Mucosa of descending colon (tissue), 3 donors: Measurements from ENCODE around the gene CIAO3. TPM values are rescaled to one million over a fixed set of nuclear protein-coding genes. Genes with fewer than 3 reads are reported as not detected.

Experiments
- ATAC-seq: fragments of 200-7000 bp; cut with Tn5 transposase; one replicate; pipeline ENCODE4 v1.9.1; 2020; ENCODE audit warnings: mild to moderate bottlenecking, moderate library complexity
- DNase-seq, 3 donors: peaks; one replicate each; pipeline ENCODE4 v3.0.0-alpha.2; 2020
- H3K36me3 ChIP-seq: fragments of 200-600 bp; one replicate; pipeline ENCODE4 v1.8.0; 2021; ENCODE audit warnings: low read depth, mild to moderate bottlenecking
- H3K4me1 ChIP-seq: fragments of 200-600 bp; one replicate; pipeline ENCODE4 v1.8.0; 2021; ENCODE audit warnings: low read depth, mild to moderate bottlenecking
- H3K4me3 ChIP-seq: fragments of 200-600 bp; one replicate; pipeline ENCODE4 v1.8.0; 2021; ENCODE audit warnings: mild to moderate bottlenecking
- H3K9me3 ChIP-seq: fragments of 200-600 bp; one replicate; pipeline ENCODE4 v1.8.0; 2021; ENCODE audit warnings: mild to moderate bottlenecking
- CTCF ChIP-seq: fragments of 200-600 bp; IDR thresholded peaks from one replicate; pipeline ENCODE4 v1.8.0; 2022; ENCODE audit warnings: antibody characterized with exemption, mild to moderate bottlenecking
- intact Hi-C, 2 donors: fragments of 100-400 bp; cut with DNase I in 1 of 2; cut with micrococcal nuclease in 1 of 2; formaldehyde crosslinking; loops; one replicate each; pipeline versions ENCODE4 v1.11.0 to v1.11.1; 2022; cut with DNase I, micrococcal nuclease
- total RNA-seq, 3 donors: library from RNA; stranded (reverse); fragmentation: NEBNext Ultra II Directional in 2 of 3; extraction: Animal tissue kit (Norgen Biotek cat#: 25700) in 2 of 3; gene quantifications; one replicate each; pipeline versions ENCODE4 v1.2.1 to v1.2.4, GENCODE V29; 2021 to 2023
- donor health status: DM: no; HTN: no; CAD: no; lungs with moderate emphysema.
- donor health status: DM: no; HTN: no; CAD: no.
- donor health status: DM: no; HTN: yes; CAD: no.

Gene CIAO3
- total RNA-seq, 3 donors from 2014 or later = 37.7 to 48.7 (median 47.6) TPM

DNA sequence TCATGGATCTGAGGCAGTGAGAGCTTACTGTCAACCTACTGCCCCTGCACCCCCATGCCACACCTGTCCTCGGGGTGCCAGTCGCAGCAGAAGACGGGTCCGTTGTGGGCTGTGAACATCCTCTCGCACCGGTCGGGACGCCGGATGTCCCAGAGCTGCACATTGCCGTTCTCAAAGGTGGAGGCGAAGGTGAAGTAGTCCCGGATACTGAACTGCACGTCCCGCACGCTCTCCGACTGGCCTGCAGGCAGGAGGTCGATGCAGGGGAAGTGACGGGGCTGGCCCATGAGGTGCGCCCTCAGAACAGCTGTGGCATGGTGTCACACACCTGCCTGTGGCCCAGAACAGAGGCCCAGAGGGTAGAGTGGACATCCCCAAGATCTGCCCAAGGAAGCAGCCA lies 53.3 kb downstream of the CIAO3 start:
- intact Hi-C loops = no loop called here
- no peaks in the 10 kb centered on the region for H3K36me3 ChIP-seq
- H3K4me1 ChIP-seq = peaks cover 36% of the 10 kb centered on the region
- no peak overlapping the region for H3K4me3 ChIP-seq
- ATAC-seq = no peak
- no peak for TF ChIP-seq CTCF
- no peak for DNase-seq
- H3K9me3 ChIP-seq = no peaks in the 10 kb centered on the region

DNA sequence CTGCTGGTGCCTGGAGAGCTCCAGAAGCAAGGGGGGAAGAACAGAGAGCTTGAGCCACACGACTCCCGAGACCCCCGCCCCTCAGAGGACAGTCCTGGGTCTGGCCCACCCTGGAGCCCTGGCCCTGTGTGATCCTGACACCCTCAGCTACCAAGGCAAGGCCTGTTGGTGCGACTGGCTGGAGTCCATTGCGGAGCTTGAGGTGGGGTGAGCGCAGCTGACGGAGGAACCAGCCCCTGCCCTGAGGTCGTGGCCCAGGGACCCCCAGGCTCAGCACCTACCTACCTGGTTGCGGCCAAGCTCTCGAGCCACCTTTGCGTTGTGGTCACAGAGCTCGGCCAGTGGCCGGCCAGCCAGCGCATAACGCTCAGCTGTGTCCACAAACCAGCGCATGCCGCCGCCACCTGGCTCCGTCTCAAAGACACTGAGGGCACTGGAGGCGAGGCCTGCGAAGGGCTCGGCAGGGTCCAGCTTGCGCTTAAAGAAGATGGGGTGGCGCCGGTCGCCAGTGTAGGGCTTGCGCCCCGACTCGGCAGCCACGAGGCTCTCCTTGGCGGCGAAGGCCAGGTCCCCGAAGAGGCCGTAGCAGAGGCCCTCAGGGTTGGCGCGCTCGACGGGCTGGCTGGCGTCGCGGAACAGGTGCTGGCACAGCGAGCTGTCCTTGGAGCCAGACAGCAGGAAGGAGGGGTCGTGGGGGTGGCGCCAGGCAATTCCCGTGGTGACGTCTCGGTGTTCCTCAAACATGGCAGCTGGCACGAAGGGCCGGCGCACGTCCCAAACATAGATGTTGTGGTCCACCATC lies 54.1 kb downstream of the CIAO3 start:
- TF ChIP-seq CTCF = no peak
- no peak for DNase-seq
- Histone ChIP-seq H3K36me3 (peaks cover 5% of the 10 kb centered on the region), H3K9me3 (no peaks in the 10 kb centered on the region), H3K4me3 (no peak overlapping the region), H3K4me1 (peaks cover 44% of the 10 kb centered on the region)
- intact Hi-C loops = no loop called here
- ATAC-seq = no peak

DNA sequence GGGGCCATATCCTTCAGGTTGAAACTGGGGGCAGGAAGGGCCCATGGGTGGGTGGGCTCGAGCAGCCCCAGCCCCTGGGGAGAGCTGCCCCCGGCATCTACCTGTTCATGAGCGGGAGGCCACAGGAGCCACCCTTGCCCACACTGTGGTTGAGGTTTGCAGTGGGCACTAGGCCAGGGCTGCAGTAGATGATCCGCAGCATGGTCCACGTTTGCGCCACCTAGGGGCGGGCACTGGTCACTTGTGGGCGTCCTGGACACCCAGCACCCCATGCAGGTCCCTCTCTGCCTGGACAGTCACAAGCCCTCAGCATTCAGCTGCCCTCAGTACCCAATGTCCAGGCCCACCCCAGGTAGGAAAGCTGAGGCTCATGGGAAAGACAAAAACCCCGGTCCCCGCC lies 54.8 kb downstream of the CIAO3 start:
- DNase-seq (peak in 2 of 3 donors; percentile 78), ATAC-seq (peak; percentile 7)
- peaks cover 51% of the 10 kb centered on the region for H3K4me1 ChIP-seq
- intact Hi-C loops = no loop called here
- H3K9me3 ChIP-seq = no peaks in the 10 kb centered on the region
- H3K36me3 ChIP-seq = peaks cover 5% of the 10 kb centered on the region
- no peak overlapping the region for H3K4me3 ChIP-seq
- TF ChIP-seq CTCF = peak; percentile 23

GRCh38 chr16:684961-685696 lies 55.7 kb downstream of the CIAO3 start:
- Histone ChIP-seq H3K36me3 (peaks cover 5% of the 10 kb centered on the region), H3K4me1 (peaks cover 53% of the 10 kb centered on the region), H3K4me3 (no peak overlapping the region), H3K9me3 (no peaks in the 10 kb centered on the region)
- ATAC-seq (no peak), DNase-seq (peak; percentile 49 to 79 (median 62))
- intact Hi-C loops = no loop called here
- TF ChIP-seq CTCF = no peak

DNA sequence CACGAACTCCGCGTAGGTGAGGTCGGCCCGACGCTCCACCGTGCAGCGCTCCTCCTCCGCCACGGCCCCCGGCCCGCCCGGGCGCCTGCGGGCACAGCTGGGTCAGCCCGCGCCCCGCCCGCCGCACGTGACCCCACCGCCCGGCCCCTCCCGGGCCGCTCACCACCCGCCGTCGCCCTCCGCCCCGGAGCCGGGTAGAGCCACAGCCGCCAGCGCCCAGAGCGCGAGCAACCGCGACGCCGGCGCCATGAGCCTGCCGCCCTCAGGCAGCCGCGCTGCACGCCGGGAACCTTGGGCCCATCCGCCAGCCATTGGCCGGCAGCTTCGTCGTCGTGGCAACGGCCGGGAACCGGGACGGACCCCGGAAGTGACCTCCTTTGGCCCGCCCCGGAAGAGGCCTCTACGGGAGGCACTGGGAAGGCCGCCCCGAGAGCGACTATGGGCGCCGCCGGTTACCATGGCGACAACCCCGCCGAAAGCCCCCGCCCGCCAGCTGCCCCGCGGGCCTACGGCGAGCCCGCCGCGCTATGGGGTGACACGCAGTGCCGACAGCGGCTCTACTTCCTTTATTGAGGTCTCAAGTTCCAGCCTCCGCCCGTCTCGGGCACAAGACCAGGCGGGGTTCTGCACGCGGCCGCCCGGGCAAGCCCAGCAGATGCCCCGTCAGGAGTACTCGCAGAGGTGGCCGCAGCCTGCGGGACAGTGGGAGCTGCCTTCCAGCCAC lies 56.6 kb downstream of the CIAO3 start, which contains the start of gene JMJD8:
JMJD8 (minus strand) TSS at position 264 of the 724 bp plus-strand sequence; CDS start at position 249, 15 bp downstream.
- intact Hi-C loops = no loop called here
- H3K36me3 ChIP-seq = peaks cover 5% of the 10 kb centered on the region

More for the DNA sequence above, 56.6 kb downstream of the CIAO3 start, which contains the start of gene JMJD8:
- TF ChIP-seq CTCF = no peak
- no peaks in the 10 kb centered on the region for H3K9me3 ChIP-seq
- ATAC-seq = peak; percentile 74
- peaks cover 50% of the 10 kb centered on the region for H3K4me1 ChIP-seq
- peak within 1 kb of the TSS; percentile 48 for H3K4me3 ChIP-seq
- DNase-seq = peak; percentile 98 to 99 (median 99)
